ENCODE measurements around the gene S100Z. TPM values are rescaled to one million over a fixed set of nuclear protein-coding genes. Genes with fewer than 3 reads are reported as not detected.

S100Z gene
- total and polyA plus RNA-seq, 2 donors (not counting 1 experiment from before 2014, with no cell fraction given) = 1.0 to 2.4 TPM

GRCh38 chr5:76941000-76941399, 91.2 kb downstream of the S100Z start:
- Mint-ChIP-seq H3K9me3 (ENCODE audit: insufficient read depth) (peaks cover 3% of the 10 kb centered on the region), H3K4me3 (no peak overlapping the region), H3K4me1 (no peaks in the 10 kb centered on the region), H3K27me3 (peaks cover 19% of the 10 kb centered on the region), H3K27ac (no peak overlapping the region)
- H3K4me3 ChIP-seq (ENCODE audit: control extremely low read depth in 1 of 5, extremely low read depth in 1 of 5, insufficient read depth in 1 of 5, low read depth in 2 of 5, low read length in 4 of 5) = no peak overlapping the region
- H3K79me2 ChIP-seq (ENCODE audit: control insufficient read depth, insufficient read depth, low read length) = no peaks in the 10 kb centered on the region
- no peak overlapping the region for H2AFZ ChIP-seq (ENCODE audit: insufficient read depth, low read depth, low read length, poor library complexity, severe bottlenecking)
- H3K36me3 ChIP-seq (replicated peaks in 1 of 2; ENCODE audit: control extremely low read depth in 1 of 2, control insufficient read depth in 1 of 2, extremely low read depth in 1 of 2, insufficient read depth in 2 of 2, low read length in 1 of 2) = no peaks in the 10 kb centered on the region
- H3K27me3 ChIP-seq (replicated peaks in 1 of 4; ENCODE audit: control extremely low read depth in 1 of 4, control insufficient read depth in 3 of 4, insufficient read depth in 4 of 4, low read length in 3 of 4) = peaks cover 0 to 7% (median 1%) of the 10 kb centered on the region in 4 experiments
- no peak overlapping the region for H3K9ac ChIP-seq (ENCODE audit: low read length)
- H3K27ac ChIP-seq (ENCODE audit: low read length in 2 of 2) = no peak overlapping the region
- H3K4me2 ChIP-seq (replicated peaks; ENCODE audit: low read depth, low read length, poor library complexity, severe bottlenecking) = no peak overlapping the region
- H4K20me1 ChIP-seq (ENCODE audit: control insufficient read depth, insufficient read depth, low read length, poor library complexity, severe bottlenecking) = no peaks in the 10 kb centered on the region
- WGBS (ENCODE audit: insufficient coverage) = 67% methylated on average over 1 of the region's 4 CpGs
- ChIA-PET CTCF (no interaction called here), POLR2A (no interaction called here)
- DNase-seq = no peak
- H3K4me1 ChIP-seq (ENCODE audit: control insufficient read depth in 2 of 2, insufficient read depth in 2 of 2, low read length in 2 of 2) = no peaks in the 10 kb centered on the region
- TF ChIP-seq CTCF (IDR thresholded peaks at IDR 0.05) = no peak
- TF ChIP-seq EZH2 (IDR thresholded peaks at IDR 0.05; ENCODE audit: borderline replicate concordance, insufficient read depth, low read depth, low read length, poor library complexity, severe bottlenecking) = no peak
- H3K9me3 ChIP-seq (ENCODE audit: control extremely low read depth in 1 of 3, control insufficient read depth in 2 of 3, insufficient read depth in 1 of 3, low read length in 2 of 3) = no peaks in the 10 kb centered on the region
- intact Hi-C loops (cut with micrococcal nuclease) = no loop called here
- ATAC-seq (ENCODE audit: low read depth) = no peak

- no peaks in the 10 kb centered on the region for H3K9me3 ChIP-seq (ENCODE audit: control extremely low read depth in 1 of 3, control insufficient read depth in 2 of 3, insufficient read depth in 1 of 3, low read length in 2 of 3)
- H3K27me3 ChIP-seq (replicated peaks in 1 of 4; ENCODE audit: control extremely low read depth in 1 of 4, control insufficient read depth in 3 of 4, insufficient read depth in 4 of 4, low read length in 3 of 4) = peaks cover 0 to 7% (median 1%) of the 10 kb centered on the region in 4 experiments
- Mint-ChIP-seq H3K27ac (no peak overlapping the region), H3K9me3 (ENCODE audit: insufficient read depth) (peaks cover 3% of the 10 kb centered on the region), H3K4me1 (no peaks in the 10 kb centered on the region), H3K4me3 (no peak overlapping the region), H3K27me3 (peaks cover 23% of the 10 kb centered on the region)
- H3K79me2 ChIP-seq (ENCODE audit: control insufficient read depth, insufficient read depth, low read length) = no peaks in the 10 kb centered on the region
- ChIA-PET POLR2A (no interaction called here), CTCF (no interaction called here)
- no peak overlapping the region for H2AFZ ChIP-seq (ENCODE audit: insufficient read depth, low read depth, low read length, poor library complexity, severe bottlenecking)
- H4K20me1 ChIP-seq (ENCODE audit: control insufficient read depth, insufficient read depth, low read length, poor library complexity, severe bottlenecking) = no peaks in the 10 kb centered on the region
- no CpG with 5 or more reads among the region's 3 CpGs for WGBS (ENCODE audit: insufficient coverage)
- no peak overlapping the region for H3K4me2 ChIP-seq (replicated peaks; ENCODE audit: low read depth, low read length, poor library complexity, severe bottlenecking)
- ATAC-seq (ENCODE audit: low read depth) (no peak), DNase-seq (no peak)
- no peak overlapping the region for H3K9ac ChIP-seq (ENCODE audit: low read length)
- H3K36me3 ChIP-seq (replicated peaks in 1 of 2; ENCODE audit: control extremely low read depth in 1 of 2, control insufficient read depth in 1 of 2, extremely low read depth in 1 of 2, insufficient read depth in 2 of 2, low read length in 1 of 2) = no peaks in the 10 kb centered on the region
- no peak overlapping the region for H3K4me3 ChIP-seq (ENCODE audit: control extremely low read depth in 1 of 5, extremely low read depth in 1 of 5, insufficient read depth in 1 of 5, low read depth in 2 of 5, low read length in 4 of 5)
- intact Hi-C loops (cut with micrococcal nuclease) = no loop called here
- H3K27ac ChIP-seq (ENCODE audit: low read length in 2 of 2) = no peak overlapping the region
- no peak for TF ChIP-seq CTCF (IDR thresholded peaks at IDR 0.05)
- no peak for TF ChIP-seq EZH2 (IDR thresholded peaks at IDR 0.05; ENCODE audit: borderline replicate concordance, insufficient read depth, low read depth, low read length, poor library complexity, severe bottlenecking)
- no peaks in the 10 kb centered on the region for H3K4me1 ChIP-seq (ENCODE audit: control insufficient read depth in 2 of 2, insufficient read depth in 2 of 2, low read length in 2 of 2)
Measured at GRCh38 chr5:76941442-76941841, 91.6 kb downstream of the S100Z start.
